ENCODE results near the gene RBBP8NL. TPM values are rescaled to one million over a fixed set of nuclear protein-coding genes. Genes with fewer than 3 reads are reported as not detected.

Gene RBBP8NL
- total and polyA plus RNA-seq, 2 donors (not counting 3 experiments of a cell fraction or from before 2014, with no cell fraction given), result not detected

- dilution Hi-C loops (cut with MboI; ENCODE audit: extremely low pct_ligation_motif_present, low sequenced_read_pairs), result no loop called here
- no TSS peak for BruUV-seq (replicated peaks)
- H3K79me2 ChIP-seq (ENCODE audit: control insufficient read depth, insufficient read depth, low read length), result no peaks in the 10 kb centered on the region
- H3K4me3 ChIP-seq (replicated peaks in 1 of 3; ENCODE audit: insufficient read depth in 1 of 3, low read depth in 1 of 3, low read length in 3 of 3), result no peak overlapping the region
- H3K9ac ChIP-seq (replicated peaks; ENCODE audit: extremely low read depth, insufficient read depth, low read length), result no peak overlapping the region
- ChIA-PET CTCF (no interaction called here), POLR2A (no interaction called here)
- H3K4me2 ChIP-seq (ENCODE audit: insufficient read depth, low read length), result no peak overlapping the region
- intact Hi-C loops (cut with micrococcal nuclease), result no loop called here
- DNase-seq (ENCODE audit: low read depth, low spot score), result no peak
- H3K4me1 ChIP-seq (ENCODE audit: control insufficient read depth, extremely low read depth, insufficient read depth, low read length), result no peaks in the 10 kb centered on the region
- H3K9me1 ChIP-seq (replicated peaks; ENCODE audit: control insufficient read depth, extremely low read depth, insufficient read depth, low read length), result no peaks in the 10 kb centered on the region
- no peak overlapping the region for H2AFZ ChIP-seq (ENCODE audit: low read depth, low read length)
- H3K36me3 ChIP-seq (ENCODE audit: control insufficient read depth in 2 of 2, extremely low read depth in 1 of 2, insufficient read depth in 2 of 2, low read length in 2 of 2), result no peaks in the 10 kb centered on the region
- no peak overlapping the region for H3K27ac ChIP-seq (ENCODE audit: insufficient read depth, low read depth, low read length)
- TF ChIP-seq POLR2A (IDR thresholded peaks at IDR 0.05; ENCODE audit: low read depth, low read length), result no peak
- no peak for TF ChIP-seq GATA2 (IDR thresholded peaks at IDR 0.05; ENCODE audit: insufficient read depth, insufficient read length, low read depth, low read length)
- TF ChIP-seq, protein P1, sequence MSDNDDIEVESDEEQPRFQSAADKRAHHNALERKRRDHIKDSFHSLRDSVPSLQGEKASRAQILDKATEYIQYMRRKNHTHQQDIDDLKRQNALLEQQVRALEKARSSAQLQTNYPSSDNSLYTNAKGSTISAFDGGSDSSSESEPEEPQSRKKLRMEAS (IDR thresholded peaks at IDR 0.05; ENCODE audit: insufficient read depth, insufficient read length), result no peak
- no peaks in the 10 kb centered on the region for H4K20me1 ChIP-seq (replicated peaks; ENCODE audit: control insufficient read depth, extremely low read depth, insufficient read depth, low read length)
- FAIRE-seq, result no peak
- no peaks in the 10 kb centered on the region for H3K27me3 ChIP-seq (ENCODE audit: control insufficient read depth in 2 of 2, insufficient read depth in 2 of 2, low read length in 2 of 2)
- H3K9me3 ChIP-seq (replicated peaks; ENCODE audit: control insufficient read depth, insufficient read depth, low read length), result no peaks in the 10 kb centered on the region
Measured at GRCh38 chr20:62459488-62459887, 32.1 kb upstream of the RBBP8NL start.

DNA sequence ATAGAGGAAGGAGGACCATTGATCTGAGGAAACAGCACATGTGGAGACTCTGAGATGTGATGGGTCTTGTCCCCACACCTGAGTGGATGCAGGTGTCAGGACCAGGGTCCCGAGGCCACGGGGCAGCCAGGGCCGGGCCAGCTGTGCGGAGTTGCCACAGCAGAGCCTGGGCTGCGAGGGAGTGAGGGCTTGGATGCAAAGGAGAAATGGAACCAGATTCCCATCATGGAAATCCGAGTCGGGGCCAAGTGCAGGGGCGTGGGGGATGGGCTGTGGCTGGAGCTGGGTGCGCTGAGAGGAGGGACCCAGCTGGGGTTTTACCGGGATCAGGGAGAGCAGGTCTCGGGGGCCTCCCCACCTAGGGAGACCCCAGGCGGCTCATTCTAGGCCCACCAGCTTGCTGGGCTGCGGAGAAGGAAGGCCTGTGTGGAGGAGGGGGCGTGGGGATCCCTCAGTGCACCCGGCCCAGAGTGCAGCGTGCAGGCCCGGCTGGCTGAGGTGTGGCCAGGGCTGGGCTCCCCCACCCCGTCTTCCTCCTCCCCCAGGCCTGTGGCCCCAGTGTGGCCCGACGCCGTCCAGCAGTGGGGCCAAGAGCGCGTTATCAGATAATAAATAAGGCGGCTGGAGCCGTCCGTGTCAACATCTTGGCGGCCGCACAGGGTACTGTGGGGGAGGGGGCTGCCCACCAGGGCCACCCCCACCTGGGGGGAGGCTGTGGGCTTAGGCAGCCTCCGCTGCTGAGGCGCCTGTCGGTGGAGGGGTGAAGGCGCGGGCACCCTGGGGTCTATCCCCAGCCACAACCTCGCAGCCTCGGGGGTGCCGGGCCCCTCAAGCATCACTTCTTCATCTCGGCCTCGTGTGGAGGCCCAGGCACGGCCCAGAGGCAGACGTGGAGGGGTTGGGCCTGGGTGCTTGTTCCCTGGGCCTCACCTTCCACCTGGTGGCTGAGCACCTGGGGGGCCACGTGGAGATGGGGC lies 31.2 kb upstream of the RBBP8NL start:
- H3K9ac ChIP-seq (replicated peaks; ENCODE audit: extremely low read depth, insufficient read depth, low read length), result no peak overlapping the region
- BruUV-seq (replicated peaks), result no TSS peak
- FAIRE-seq, result no peak

More for the DNA sequence above, 31.2 kb upstream of the RBBP8NL start:
- H4K20me1 ChIP-seq (replicated peaks; ENCODE audit: control insufficient read depth, extremely low read depth, insufficient read depth, low read length), result no peaks in the 10 kb centered on the region
- ChIA-PET CTCF (no interaction called here), POLR2A (no interaction called here)
- H3K36me3 ChIP-seq (ENCODE audit: control insufficient read depth in 2 of 2, extremely low read depth in 1 of 2, insufficient read depth in 2 of 2, low read length in 2 of 2), result no peaks in the 10 kb centered on the region
- H3K27me3 ChIP-seq (ENCODE audit: control insufficient read depth in 2 of 2, insufficient read depth in 2 of 2, low read length in 2 of 2), result no peaks in the 10 kb centered on the region
- no peaks in the 10 kb centered on the region for H3K9me1 ChIP-seq (replicated peaks; ENCODE audit: control insufficient read depth, extremely low read depth, insufficient read depth, low read length)
- no peaks in the 10 kb centered on the region for H3K9me3 ChIP-seq (replicated peaks; ENCODE audit: control insufficient read depth, insufficient read depth, low read length)
- no peak for TF ChIP-seq POLR2A (IDR thresholded peaks at IDR 0.05; ENCODE audit: low read depth, low read length)
- no peak overlapping the region for H3K4me2 ChIP-seq (ENCODE audit: insufficient read depth, low read length)
- no peak overlapping the region for H3K4me3 ChIP-seq (replicated peaks in 1 of 3; ENCODE audit: insufficient read depth in 1 of 3, low read depth in 1 of 3, low read length in 3 of 3)
- no peaks in the 10 kb centered on the region for H3K4me1 ChIP-seq (ENCODE audit: control insufficient read depth, extremely low read depth, insufficient read depth, low read length)
- DNase-seq (ENCODE audit: low read depth, low spot score), result no peak
- no peak overlapping the region for H2AFZ ChIP-seq (ENCODE audit: low read depth, low read length)
- no peak overlapping the region for H3K27ac ChIP-seq (ENCODE audit: insufficient read depth, low read depth, low read length)
- dilution Hi-C loops (cut with MboI; ENCODE audit: extremely low pct_ligation_motif_present, low sequenced_read_pairs), result no loop called here
- intact Hi-C loops (cut with micrococcal nuclease), result no loop called here
- H3K79me2 ChIP-seq (ENCODE audit: control insufficient read depth, insufficient read depth, low read length), result no peaks in the 10 kb centered on the region
